Neuronal stem cell (in vitro differentiated cells): ENCODE measurements around the gene CLIC4.
"Not testable (repeated sequence)": the region's sequence is repeated elsewhere in the genome, so short reads cannot be mapped to it uniquely, and the experiment has no call there.

ENCODE experiments used
- DNase-seq: peaks from one replicate; pipeline ENCODE4 v3.0.0-alpha.2; 2013; ENCODE audit warnings: low spot score
- H2AFZ ChIP-seq: one replicate; pipeline ENCODE4 v1.6.1; 2013; ENCODE audit warnings: mild to moderate bottlenecking, low read length, inconsistent platforms
- H2AK5ac ChIP-seq: 2 replicates; pipeline ENCODE4 v1.6.1; 2013; ENCODE audit warnings: low read depth, mild to moderate bottlenecking, inconsistent platforms, low read length, moderate library complexity, mixed read lengths
- H2BK120ac ChIP-seq: 2 replicates; pipeline ENCODE4 v1.6.1; 2013; ENCODE audit warnings: low read depth, mild to moderate bottlenecking, inconsistent platforms, low read length, moderate library complexity, mixed read lengths
- H2BK12ac ChIP-seq: one replicate; pipeline ENCODE4 v1.6.1; 2013; ENCODE audit warnings: low read length, inconsistent platforms
- H2BK15ac ChIP-seq: 2 replicates; pipeline ENCODE4 v1.6.1; 2013; ENCODE audit warnings: mild to moderate bottlenecking, low read length, inconsistent platforms, mixed read lengths
- H2BK5ac ChIP-seq: one replicate; pipeline ENCODE4 v1.6.1; 2013; ENCODE audit warnings: inconsistent platforms, mild to moderate bottlenecking, low read length, moderate library complexity
- H3K14ac ChIP-seq: one replicate; pipeline ENCODE4 v1.6.1; 2013; ENCODE audit warnings: low read length, inconsistent platforms
- H3K18ac ChIP-seq: 2 replicates; pipeline ENCODE4 v1.6.1; 2013; ENCODE audit warnings: low read length, inconsistent platforms
- H3K23ac ChIP-seq: 2 replicates; pipeline ENCODE4 v1.6.1; 2013; ENCODE audit warnings: low read depth, mild to moderate bottlenecking, mixed read lengths, low read length, inconsistent platforms; ENCODE audit not compliant: poor library complexity
- H3K27ac ChIP-seq: replicated peaks from 3 replicates; pipeline ENCODE4 v1.5.1; 2013; ENCODE audit warnings: low read length, inconsistent platforms
- H3K27me3 ChIP-seq, 3 experiments: 2 replicates each; pipeline ENCODE4 v1.6.1; 2013; ENCODE audit warnings: low read length in 3 of 3, mild to moderate bottlenecking in 2 of 3, inconsistent platforms in 1 of 3, low read depth in 1 of 3, mixed read lengths in 1 of 3, moderate library complexity in 1 of 3; ENCODE audit not compliant: control insufficient read depth in 3 of 3, insufficient read depth in 3 of 3
- H3K36me3 ChIP-seq, 2 donors: replicated peaks in 1 of 2; 2 replicates each; pipeline ENCODE4 v1.6.1; 2013; ENCODE audit warnings: low read length in 2 of 2; ENCODE audit not compliant: control insufficient read depth in 2 of 2, insufficient read depth in 2 of 2
- H3K4ac ChIP-seq: 2 replicates; pipeline ENCODE4 v1.6.1; 2013; ENCODE audit warnings: inconsistent platforms, mild to moderate bottlenecking, low read length, moderate library complexity
- H3K4me1 ChIP-seq, 2 donors: 1 replicate in 1 of 2; 2 replicates in 1 of 2; pipeline ENCODE4 v1.6.1; 2013; ENCODE audit warnings: low read length in 2 of 2, low read depth in 1 of 2; ENCODE audit not compliant: control insufficient read depth in 2 of 2, insufficient read depth in 1 of 2
- H3K4me2 ChIP-seq: one replicate; pipeline ENCODE4 v1.6.1; 2013; ENCODE audit warnings: mild to moderate bottlenecking, low read length, inconsistent platforms; ENCODE audit not compliant: insufficient read depth, poor library complexity, severe bottlenecking
- H3K4me3 ChIP-seq, 2 donors: 2 replicates each; pipeline ENCODE4 v1.5.1; 2013; ENCODE audit warnings: low read length in 2 of 2, mild to moderate bottlenecking in 2 of 2, inconsistent platforms in 1 of 2, moderate library complexity in 1 of 2
- H3K79me1 ChIP-seq: one replicate; pipeline ENCODE4 v1.6.1; 2013; ENCODE audit warnings: low read depth, mild to moderate bottlenecking, inconsistent platforms, low read length, moderate library complexity
- H3K9ac ChIP-seq: one replicate; pipeline ENCODE4 v1.6.1; 2013; ENCODE audit warnings: mild to moderate bottlenecking, low read depth, low read length, inconsistent platforms; ENCODE audit not compliant: poor library complexity
- H3K9me3 ChIP-seq, 2 donors: replicated peaks in 1 of 2; 2 replicates each; pipeline versions ENCODE3 to v1.6.1; 2013; ENCODE audit warnings: low read length in 2 of 2, mild to moderate bottlenecking in 2 of 2, inconsistent platforms in 1 of 2, low read depth in 1 of 2, mixed read lengths in 1 of 2, moderate library complexity in 1 of 2; ENCODE audit not compliant: control insufficient read depth in 2 of 2, insufficient read depth in 1 of 2
- H4K8ac ChIP-seq: one replicate; pipeline ENCODE4 v1.6.1; 2013; ENCODE audit warnings: low read depth, mild to moderate bottlenecking, inconsistent platforms, low read length, moderate library complexity
- H4K91ac ChIP-seq: one replicate; pipeline ENCODE4 v1.6.1; 2013; ENCODE audit warnings: low read length, low read depth, mild to moderate bottlenecking, inconsistent platforms; ENCODE audit not compliant: poor library complexity
- WGBS, 2 donors: extraction: QIAGEN DNeasy Blood & Tissue Kit; methylation state at CpG; one replicate each; pipeline ENCODE4 v1.1.7; 2013; ENCODE audit warnings: missing lambda C conversion rate in 2 of 2, mixed read lengths in 1 of 2; ENCODE audit not compliant: insufficient read length in 2 of 2, insufficient replicate concordance in 1 of 2; ENCODE audit errors: extremely low coverage in 2 of 2; 5-methylcytosine and 5-hydroxymethylcytosine counted together

CLIC4 gene

DNA sequence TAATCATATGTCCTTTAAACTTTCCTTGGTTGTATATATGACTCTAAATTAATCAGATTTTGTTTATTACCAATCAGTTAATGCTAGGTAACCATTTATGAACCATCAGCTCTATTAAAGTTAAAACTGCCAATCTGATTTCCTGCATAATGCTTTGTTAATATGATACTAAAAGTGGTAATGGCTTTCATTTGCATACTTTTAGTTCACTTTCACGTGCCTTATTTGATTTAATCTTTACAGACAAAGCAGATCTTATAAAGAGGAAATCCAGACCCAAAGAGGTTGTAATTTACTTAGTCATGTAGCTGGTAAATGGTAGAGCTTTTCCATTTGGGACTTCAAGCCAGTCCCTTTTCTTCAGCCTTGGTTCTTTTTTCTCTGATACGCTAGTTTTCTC, 61.3 kb downstream of the CLIC4 start:
- no CpG with 5 or more reads among the region's 2 CpGs for WGBS, 2 donors
- peaks cover 0 to 6% of the 10 kb centered on the region in 2 donors for H3K9me3 ChIP-seq
- H3K4ac ChIP-seq: no peak overlapping the region
- DNase-seq: no peak
- no peak overlapping the region for H2BK15ac ChIP-seq
- H3K4me2 ChIP-seq: no peak overlapping the region
- no peak overlapping the region for H4K91ac ChIP-seq
- H2BK5ac ChIP-seq: no peak overlapping the region
- no peak overlapping the region for H3K9ac ChIP-seq
- no peak overlapping the region for H4K8ac ChIP-seq
- peaks cover 1% of the 10 kb centered on the region for H3K79me1 ChIP-seq
- H3K4me1 ChIP-seq: no peaks in the 10 kb centered on the region
- no peak overlapping the region for H2AFZ ChIP-seq
- no peak overlapping the region for H2BK12ac ChIP-seq
- no peak overlapping the region for H3K14ac ChIP-seq
- no peak overlapping the region for H3K4me3 ChIP-seq
- H2BK120ac ChIP-seq: no peak overlapping the region
- H2AK5ac ChIP-seq: no peak overlapping the region
- peaks cover 0 to 46% of the 10 kb centered on the region in 2 donors for H3K36me3 ChIP-seq
- H3K23ac ChIP-seq: no peak overlapping the region
- no peaks in the 10 kb centered on the region for H3K27me3 ChIP-seq
- no peak overlapping the region for H3K27ac ChIP-seq
- H3K18ac ChIP-seq: no peak overlapping the region

DNA sequence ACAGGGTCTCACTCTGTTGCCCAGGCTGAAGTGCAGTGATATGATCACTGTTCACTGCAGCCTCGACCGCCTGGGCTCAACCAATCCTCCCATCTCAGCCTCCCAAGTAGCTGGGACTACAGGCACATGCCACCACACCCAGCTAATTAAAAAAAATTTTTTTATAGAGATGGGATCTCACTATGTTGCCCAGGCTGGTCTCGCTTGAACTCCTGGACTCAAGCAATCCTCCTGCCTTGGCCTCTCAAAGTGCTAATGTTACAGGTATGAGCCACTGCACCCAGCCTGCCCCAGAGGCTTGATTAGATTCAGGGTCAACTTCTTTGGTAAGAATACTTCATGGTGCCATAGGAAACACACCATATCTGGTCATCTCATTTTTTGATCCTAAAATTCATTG, 66.2 kb downstream of the CLIC4 start:
- H2AK5ac ChIP-seq, H3K23ac ChIP-seq, H2AFZ ChIP-seq, H2BK5ac ChIP-seq, H4K91ac ChIP-seq, H3K27me3 ChIP-seq, H3K14ac ChIP-seq, DNase-seq, H3K79me1 ChIP-seq, H3K4me3 ChIP-seq, H3K27ac ChIP-seq, H4K8ac ChIP-seq, H2BK120ac ChIP-seq, H3K4me1 ChIP-seq, H3K9ac ChIP-seq, H3K4ac ChIP-seq, H2BK15ac ChIP-seq, H3K4me2 ChIP-seq, H3K18ac ChIP-seq, H2BK12ac ChIP-seq: not testable (repeated sequence)
- no CpG with 5 or more reads among the region's 3 CpGs for WGBS, 2 donors
- peaks cover 5 to 63% of the 10 kb centered on the region in 2 donors for H3K36me3 ChIP-seq
- peaks cover 0 to 17% of the 10 kb centered on the region in 2 donors for H3K9me3 ChIP-seq

DNA sequence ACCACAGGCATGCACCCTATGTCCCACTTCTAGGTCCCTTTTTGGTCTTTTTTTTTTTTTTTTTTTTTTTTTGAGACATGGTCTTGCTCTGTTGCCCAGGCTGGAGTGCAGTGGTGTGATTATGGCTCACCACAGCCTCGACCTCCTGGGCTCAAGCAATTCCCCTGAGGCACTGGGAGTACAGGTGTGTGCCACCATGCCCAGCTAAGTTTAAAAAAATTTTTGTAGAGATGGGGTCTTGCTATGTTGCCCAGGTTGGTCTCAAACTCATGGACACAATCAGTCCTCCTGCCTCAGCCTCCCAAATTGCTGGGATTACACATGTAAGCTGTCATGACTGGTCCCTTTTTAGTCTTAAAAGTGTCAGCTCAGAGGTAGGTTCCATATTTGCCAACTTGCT, 75.0 kb downstream of the CLIC4 start:
- H3K27ac ChIP-seq, H3K9ac ChIP-seq, H2AFZ ChIP-seq, H4K8ac ChIP-seq, H3K4ac ChIP-seq, H3K27me3 ChIP-seq, DNase-seq, H3K14ac ChIP-seq, H3K4me2 ChIP-seq, H3K79me1 ChIP-seq, H3K4me1 ChIP-seq, H2BK120ac ChIP-seq, H2AK5ac ChIP-seq, H3K4me3 ChIP-seq, H4K91ac ChIP-seq, H2BK12ac ChIP-seq, H3K23ac ChIP-seq, H2BK15ac ChIP-seq, H3K18ac ChIP-seq, H2BK5ac ChIP-seq: not testable (repeated sequence)
- H3K9me3 ChIP-seq: peaks cover 0 to 27% of the 10 kb centered on the region in 2 donors
- peaks cover 1 to 48% of the 10 kb centered on the region in 2 donors for H3K36me3 ChIP-seq
- no CpG with 5 or more reads among the region's 1 CpG for WGBS, 2 donors

GRCh38 chr1:24822887-24823286, 77.6 kb downstream of the CLIC4 start:
- no peak overlapping the region for H3K27ac ChIP-seq
- no peak for DNase-seq

More at GRCh38 chr1:24822887-24823286, 77.6 kb downstream of the CLIC4 start:
- no peak overlapping the region for H2AK5ac ChIP-seq
- H4K91ac ChIP-seq: no peak overlapping the region
- no peaks in the 10 kb centered on the region for H3K27me3 ChIP-seq
- H3K9ac ChIP-seq: no peak overlapping the region
- no peaks in the 10 kb centered on the region for H3K4me1 ChIP-seq
- H2AFZ ChIP-seq: no peak overlapping the region
- peaks cover 1 to 39% of the 10 kb centered on the region in 2 donors for H3K36me3 ChIP-seq
- H2BK5ac ChIP-seq: no peak overlapping the region
- no peak overlapping the region for H3K4ac ChIP-seq
- H3K14ac ChIP-seq: no peak overlapping the region
- no peak overlapping the region for H3K4me3 ChIP-seq
- H3K9me3 ChIP-seq: peaks cover 0 to 2% of the 10 kb centered on the region in 2 donors
- no peak overlapping the region for H2BK15ac ChIP-seq
- H2BK120ac ChIP-seq: no peak overlapping the region
- no peak overlapping the region for H3K23ac ChIP-seq
- H2BK12ac ChIP-seq: no peak overlapping the region
- no peak overlapping the region for H3K18ac ChIP-seq
- H3K4me2 ChIP-seq: no peak overlapping the region
- H4K8ac ChIP-seq: no peak overlapping the region
- peaks cover 4% of the 10 kb centered on the region for H3K79me1 ChIP-seq
